NCI-H1048 (cell line): ENCODE results near the gene CUL5.
"Not testable (repeated sequence)": the region's sequence is repeated elsewhere in the genome, so short reads cannot be mapped to it uniquely, and the experiment has no call there.

Experiments used
- DNase-seq: peaks from one replicate; lab custom pipeline; 2025; lab: John Stamatoyannopoulos, UW

Gene CUL5

GRCh38 chr11:108019870-108020540 is 11.3 kb downstream of the CUL5 start:
- no peak for DNase-seq

GRCh38 chr11:108025387-108026080 is 16.8 kb downstream of the CUL5 start:
- no peak for DNase-seq

- DNase-seq = no peak
These were observed 18.4 kb downstream of the CUL5 start for GRCh38 chr11:108027057-108027456.

- DNase-seq = not testable (repeated sequence)
These were observed 20.2 kb downstream of the CUL5 start for GRCh38 chr11:108028822-108029441.

- not testable (repeated sequence) for DNase-seq
These were observed 22.9 kb downstream of the CUL5 start for GRCh38 chr11:108031604-108032003.

- no peak for DNase-seq
These were observed 24.1 kb downstream of the CUL5 start for GRCh38 chr11:108032800-108033199.

GRCh38 chr11:108034034-108034433 is 25.3 kb downstream of the CUL5 start:
- DNase-seq = no peak

- DNase-seq = no peak
These were observed 26.3 kb downstream of the CUL5 start for GRCh38 chr11:108034952-108035351.

GRCh38 chr11:108035690-108036089 is 27.0 kb downstream of the CUL5 start:
- no peak for DNase-seq

- DNase-seq = no peak
These were observed 28.5 kb downstream of the CUL5 start for GRCh38 chr11:108037211-108037610.

- no peak for DNase-seq
These were observed 28.9 kb downstream of the CUL5 start for GRCh38 chr11:108037636-108038035.

- no peak for DNase-seq
These were observed 39.6 kb downstream of the CUL5 start for GRCh38 chr11:108048269-108048668.

- no peak for DNase-seq
These were observed 53.6 kb downstream of the CUL5 start for GRCh38 chr11:108062336-108062735.

- DNase-seq = no peak
These were observed 54.7 kb downstream of the CUL5 start for GRCh38 chr11:108063410-108063809.

GRCh38 chr11:108069947-108070346 is 61.2 kb downstream of the CUL5 start:
- DNase-seq = no peak

- DNase-seq = no peak
These were observed 76.1 kb downstream of the CUL5 start for GRCh38 chr11:108084811-108085210.

- no peak for DNase-seq
These were observed 77.0 kb downstream of the CUL5 start for GRCh38 chr11:108085672-108086071.

GRCh38 chr11:108092134-108092533 is 83.4 kb downstream of the CUL5 start:
- no peak for DNase-seq

- DNase-seq = no peak
These were observed 84.6 kb downstream of the CUL5 start for GRCh38 chr11:108093128-108093904.

- no peak for DNase-seq
These were observed 88.5 kb downstream of the CUL5 start for GRCh38 chr11:108097179-108097578.

- no peak for DNase-seq
These were observed 92.5 kb downstream of the CUL5 start for GRCh38 chr11:108101090-108101775.

GRCh38 chr11:108111126-108111525 is 102.4 kb downstream of the CUL5 start:
- DNase-seq = no peak
